IMR-90 (cell line): Measurements from ENCODE around the gene MYO1D. TPM values are rescaled to one million over a fixed set of nuclear protein-coding genes. Genes with fewer than 3 reads are reported as not detected.

ENCODE experiments used
- ATAC-seq: fragments of 200-7000 bp; cut with Tn5 transposase; 2 replicates; pipeline ENCODE4 v1.9.1; 2020; ENCODE audit warnings: low read depth, mild to moderate bottlenecking, moderate library complexity
- BruUV-seq: library from RNA; stranded (reverse); fragments of 400-500 nt; replicated peaks from 2 replicates; lab custom pipeline; 2021; lab: Mats Ljungman, UMichigan
- CTCF ChIA-PET: fragments of 300-600 bp; formaldehyde crosslinking; extraction: SDS; loops from one replicate; lab custom pipeline; 2021; ENCODE audit warnings: antibody characterized with exemption; lab: Yijun Ruan, JAX
- POLR2A ChIA-PET: fragments of 300-600 bp; sonication (Branson Sonifier 250); formaldehyde crosslinking; loops from one replicate; lab custom pipeline; 2022; ENCODE audit warnings: antibody characterized with exemption; ENCODE audit not compliant: unreplicated experiment; lab: Charles Lee
- DNase-seq: peaks from one replicate; pipeline ENCODE4 v3.0.0; 2013
- H2AFZ ChIP-seq: replicated peaks from 2 replicates; pipeline ENCODE3; 2013; ENCODE audit warnings: low read length, mild to moderate bottlenecking; ENCODE audit not compliant: poor library complexity
- H2AK5ac ChIP-seq: 2 replicates; pipeline ENCODE4 v1.6.1; 2013; ENCODE audit warnings: low read depth, low read length, inconsistent platforms
- H2AK9ac ChIP-seq: replicated peaks from 2 replicates; pipeline ENCODE3; 2013; ENCODE audit warnings: mild to moderate bottlenecking, low read depth, low read length, moderate library complexity; ENCODE audit not compliant: poor library complexity
- H2BK120ac ChIP-seq: 2 replicates; pipeline ENCODE4 v1.6.1; 2013; ENCODE audit warnings: low read depth, low read length, inconsistent platforms
- H2BK15ac ChIP-seq: 3 replicates; pipeline ENCODE4 v1.6.1; 2013; ENCODE audit warnings: low read depth, low read length, inconsistent platforms
- H2BK20ac ChIP-seq: 2 replicates; pipeline ENCODE4 v1.6.1; 2013; ENCODE audit warnings: low read depth, mild to moderate bottlenecking, inconsistent platforms, low read length, moderate library complexity
- H2BK5ac ChIP-seq: 2 replicates; pipeline ENCODE4 v1.6.1; 2013; ENCODE audit warnings: mild to moderate bottlenecking, low read depth, low read length, inconsistent platforms; ENCODE audit not compliant: poor library complexity, severe bottlenecking
- H3K14ac ChIP-seq: replicated peaks from 2 replicates; pipeline ENCODE4 v1.6.1; 2013; ENCODE audit warnings: low read depth, low read length, inconsistent platforms
- H3K18ac ChIP-seq: 2 replicates; pipeline ENCODE4 v1.6.1; 2013; ENCODE audit warnings: low read depth, low read length, control low read depth
- H3K23ac ChIP-seq: 2 replicates; pipeline ENCODE4 v1.6.1; 2013; ENCODE audit warnings: low read depth, low read length, inconsistent platforms
- H3K27ac ChIP-seq: 2 replicates; pipeline ENCODE4 v1.5.1; 2013; ENCODE audit warnings: mild to moderate bottlenecking, control low read depth, low read length; ENCODE audit not compliant: insufficient read depth
- H3K27me3 ChIP-seq: 2 replicates; pipeline ENCODE4 v1.6.1; 2013; ENCODE audit warnings: low read length; ENCODE audit not compliant: control insufficient read depth, insufficient read depth
- H3K36me3 ChIP-seq: 2 replicates; pipeline ENCODE4 v1.6.1; 2013; ENCODE audit warnings: low read length, mixed read lengths; ENCODE audit not compliant: control insufficient read depth, insufficient read depth
- H3K4ac ChIP-seq: 2 replicates; pipeline ENCODE4 v1.6.1; 2013; ENCODE audit warnings: low read depth, low read length, inconsistent platforms
- H3K4me1 ChIP-seq: 2 replicates; pipeline ENCODE4 v1.6.1; 2013; ENCODE audit warnings: low read length, mixed read lengths; ENCODE audit not compliant: control insufficient read depth, insufficient read depth
- H3K4me2 ChIP-seq: 2 replicates; pipeline ENCODE4 v1.6.1; 2013; ENCODE audit warnings: low read depth, mild to moderate bottlenecking, control low read depth, low read length, moderate library complexity
- H3K4me3 ChIP-seq: 2 replicates; pipeline ENCODE4 v1.5.1; 2013; ENCODE audit warnings: low read depth, mild to moderate bottlenecking, control low read depth, low read length, moderate library complexity; ENCODE audit not compliant: insufficient read depth
- H3K56ac ChIP-seq: 2 replicates; pipeline ENCODE4 v1.6.1; 2013; ENCODE audit warnings: low read length, inconsistent platforms; ENCODE audit not compliant: insufficient read depth; ENCODE audit errors: extremely low read depth
- H3K79me1 ChIP-seq, 2 experiments: 2 replicates each; pipeline ENCODE4 v1.6.1; 2013; ENCODE audit warnings: low read length in 2 of 2, inconsistent platforms in 1 of 2, low read depth in 1 of 2
- H3K9ac ChIP-seq: 2 replicates; pipeline ENCODE4 v1.6.1; 2013; ENCODE audit warnings: low read depth, low read length, control low read depth
- H3K9me1 ChIP-seq: 2 replicates; pipeline ENCODE4 v1.6.1; 2013; ENCODE audit warnings: low read length, inconsistent platforms; ENCODE audit not compliant: insufficient read depth
- H3K9me3 ChIP-seq: 2 replicates; pipeline ENCODE4 v1.6.1; 2013; ENCODE audit warnings: low read length; ENCODE audit not compliant: control insufficient read depth, insufficient read depth
- H4K20me1 ChIP-seq: 2 replicates; pipeline ENCODE4 v1.6.1; 2013; ENCODE audit warnings: low read length, inconsistent platforms; ENCODE audit not compliant: insufficient read depth
- H4K5ac ChIP-seq: 2 replicates; pipeline ENCODE4 v1.6.1; 2013; ENCODE audit warnings: mild to moderate bottlenecking, low read depth, low read length, control low read depth
- H4K8ac ChIP-seq, 2 experiments: 2 replicates each; pipeline ENCODE4 v1.6.1; 2013; ENCODE audit warnings: low read depth in 2 of 2, low read length in 2 of 2, control low read depth in 1 of 2, inconsistent platforms in 1 of 2
- H4K91ac ChIP-seq: 2 replicates; pipeline ENCODE4 v1.6.1; 2013; ENCODE audit warnings: low read depth, low read length, inconsistent platforms; ENCODE audit not compliant: insufficient read depth
- CEBPB ChIP-seq: IDR thresholded peaks from 2 replicates; pipeline ENCODE4 v1.6.1; 2012; ENCODE audit warnings: low read depth, low read length, improper control_type of control experiment
- CHD1 ChIP-seq: IDR thresholded peaks from 2 replicates; pipeline ENCODE4 v1.6.1; 2012; ENCODE audit warnings: low read depth, low read length, improper control_type of control experiment
- CTCF ChIP-seq: conservative IDR thresholded peaks from 2 replicates; pipeline ENCODE4 v1.5.1; 2012; ENCODE audit warnings: mild to moderate bottlenecking, low read depth, low read length, improper control_type of control experiment
- ELK1 ChIP-seq: fragments of 150-350 bp; IDR thresholded peaks from 2 replicates; pipeline ENCODE4 v1.6.1; 2016; ENCODE audit warnings: low read depth, mild to moderate bottlenecking, low read length, moderate library complexity, borderline replicate concordance
- FOS ChIP-seq: fragments of 150-350 bp; IDR thresholded peaks from 2 replicates; pipeline ENCODE4 v1.6.1; 2016; ENCODE audit warnings: low read depth, low read length
- MAFK ChIP-seq: IDR thresholded peaks from 2 replicates; pipeline ENCODE4 v1.6.1; 2012; ENCODE audit warnings: low read depth, low read length, improper control_type of control experiment
- MAZ ChIP-seq: IDR thresholded peaks from 2 replicates; pipeline ENCODE4 v1.6.1; 2012; ENCODE audit warnings: low read depth, mild to moderate bottlenecking, low read length, improper control_type of control experiment, moderate library complexity, borderline replicate concordance
- NFE2L2 ChIP-seq: fragments of 150-350 bp; IDR thresholded peaks from 2 replicates; pipeline ENCODE4 v1.6.1; 2016; ENCODE audit warnings: low read depth, mild to moderate bottlenecking, low read length
- USF2 ChIP-seq: fragments of 150-350 bp; IDR thresholded peaks from 2 replicates; pipeline ENCODE4 v1.6.1; 2017; ENCODE audit warnings: mild to moderate bottlenecking, antibody characterized with exemption, low read length, low read depth
- WGBS, 2 experiments: methylation state at CpG; one replicate each; pipeline versions ENCODE4 v1.1.5 to v1.1.7; 2013; ENCODE audit warnings: missing lambda C conversion rate in 2 of 2; ENCODE audit not compliant: insufficient read length in 1 of 2; ENCODE audit errors: extremely low coverage in 2 of 2; 5-methylcytosine and 5-hydroxymethylcytosine counted together
- dilution Hi-C: fragments of 300-500 bp; cut with HindIII; formaldehyde crosslinking; loops from one replicate; pipeline ENCODE4 v1.14.3; 2018; ENCODE audit warnings: low sequenced_read_pairs; ENCODE audit not compliant: unreplicated experiment
- in situ Hi-C: fragments of 300-500 bp; cut with MboI; formaldehyde crosslinking; loops from 3 replicates; pipeline ENCODE4 v1.14.3; 2019; ENCODE audit warnings: low sequenced_read_pairs, inconsistent platforms, mixed read lengths
- intact Hi-C: fragments of 100-400 bp; cut with micrococcal nuclease; formaldehyde crosslinking; loops from 2 replicates; pipeline ENCODE4 v1.10.0; 2022
- polyA plus RNA-seq, 3 experiments: library from polyadenylated mRNA; depleted of rRNA; stranded (reverse); fragments of >200 nt; gene quantifications; 2 replicates each; pipeline ENCODE4 v1.2.3, GENCODE V29; 2012; ENCODE audit warnings: low replicate concordance in 1 of 3
- total RNA-seq: library from RNA; depleted of rRNA; stranded (reverse); fragments of >200 nt; gene quantifications from 2 replicates; pipeline ENCODE4 v1.2.3, GENCODE V29; 2012

MYO1D gene
- total and polyA plus RNA-seq, 2 of the 4 experiments (the other 2 are of a cell fraction), result 0.63 to 0.90 TPM

GRCh38 chr17:32520104-32520701, 356.7 kb downstream of the MYO1D start:
- intact Hi-C loops (no loop called here), in situ Hi-C loops (no loop called here), dilution Hi-C loops (no loop called here)
- H2BK120ac ChIP-seq, result no peak overlapping the region
- WGBS, 2 experiments, result 8% methylated on average over 4 of the region's 17 CpGs; no CpG with 5 or more reads in 1 of the 2 experiments
- H2AK5ac ChIP-seq, result no peak overlapping the region
- H2AK9ac ChIP-seq, result no peak overlapping the region
- CTCF ChIA-PET, result interaction anchor here (0.6 kb wide), 1 partner anchor 72 kb away, joined by 4 read pairs; no protein-coding TSS in a partner anchor
- peak overlapping the region; percentile 56 for H2AFZ ChIP-seq
- no peaks in the 10 kb centered on the region for H3K79me1 ChIP-seq
- H3K27me3 ChIP-seq, result peaks cover 19% of the 10 kb centered on the region
- H3K4me3 ChIP-seq, result no peak overlapping the region
- H3K9me1 ChIP-seq, result 0 out of 2 replicates have a peak, but pooled peaks cover 2% of the 10 kb centered on the region
- H3K14ac ChIP-seq, result no peak overlapping the region
- H2BK15ac ChIP-seq, result no peak overlapping the region
- no peak for DNase-seq
- peak overlapping the region; percentile 28 for H3K4me2 ChIP-seq
- H3K4ac ChIP-seq, result no peak overlapping the region
- H3K27ac ChIP-seq, result no peak overlapping the region
- no peak overlapping the region for H2BK5ac ChIP-seq
- no peaks in the 10 kb centered on the region; the same call in 1 of the 2 replicates for H3K4me1 ChIP-seq
- H3K9me3 ChIP-seq, result no peaks in the 10 kb centered on the region
- H4K8ac ChIP-seq, result no peak overlapping the region
- H4K91ac ChIP-seq, result no peak overlapping the region
- H3K9ac ChIP-seq, result no peak overlapping the region
- H3K23ac ChIP-seq, result no peak overlapping the region
- no peak overlapping the region for H3K56ac ChIP-seq
- H3K18ac ChIP-seq, result no peak overlapping the region
- BruUV-seq, result no TSS peak
- H2BK20ac ChIP-seq, result no peak overlapping the region
- ATAC-seq, result peak; percentile 35
- TF ChIP-seq MAZ, result no peak
- TF ChIP-seq NFE2L2, result no peak
- no peak for TF ChIP-seq CHD1
- no peak for TF ChIP-seq USF2
- TF ChIP-seq CTCF, result no peak
- TF ChIP-seq ELK1, result no peak
- no peak for TF ChIP-seq MAFK
- TF ChIP-seq CEBPB, result no peak
- no peak for TF ChIP-seq FOS
- POLR2A ChIA-PET, result interaction anchor here (0.6 kb wide), 1 partner anchor 11 kb away, joined by 3 read pairs; no protein-coding TSS in a partner anchor
- H4K5ac ChIP-seq, result no peak overlapping the region
- H3K36me3 ChIP-seq, result no peaks in the 10 kb centered on the region
- H4K20me1 ChIP-seq, result no peaks in the 10 kb centered on the region
